Neural crest cell (in vitro differentiated cells): Measurements from ENCODE around the gene C10orf95. TPM values are rescaled to one million over a fixed set of nuclear protein-coding genes. Genes with fewer than 3 reads are reported as not detected.

Source experiments
- DNase-seq: peaks from one replicate; pipeline ENCODE4 v3.0.0; 2021; ENCODE audit warnings: low read depth, mixed read lengths, low spot score
- H3K27ac Mint-ChIP-seq: one replicate; pipeline ENCODE4 v1.8.0; 2021; ENCODE audit warnings: mild to moderate bottlenecking, mixed read lengths; ENCODE audit not compliant: unreplicated experiment
- H3K27me3 Mint-ChIP-seq: 2 replicates; pipeline ENCODE4 v1.8.0; 2021; ENCODE audit warnings: low read depth, mild to moderate bottlenecking, mixed read lengths
- H3K36me3 Mint-ChIP-seq: 2 replicates; pipeline ENCODE4 v1.8.0; 2021; ENCODE audit warnings: low read depth, mild to moderate bottlenecking, mixed read lengths
- H3K4me1 Mint-ChIP-seq: 2 replicates; pipeline ENCODE4 v1.8.0; 2021; ENCODE audit warnings: mixed read lengths
- H3K4me3 Mint-ChIP-seq: one replicate; pipeline ENCODE4 v1.8.0; 2021; ENCODE audit warnings: mild to moderate bottlenecking, mixed read lengths
- H3K9me3 Mint-ChIP-seq: 2 replicates; pipeline ENCODE4 v1.8.0; 2021; ENCODE audit warnings: mixed read lengths
- CTCF ChIP-seq: fragments of 200-600 bp; sonication (generic); conservative IDR thresholded peaks from 2 replicates; pipeline ENCODE4 v1.5.0; 2021; ENCODE audit warnings: antibody characterized with exemption, mild to moderate bottlenecking
- total RNA-seq: library from RNA; stranded (reverse); gene quantifications from 2 replicates; pipeline ENCODE4 v1.2.1, GENCODE V29; 2021

C10orf95 gene
- total RNA-seq, 1 donor from 2014 or later, result 0.21 TPM

DNA sequence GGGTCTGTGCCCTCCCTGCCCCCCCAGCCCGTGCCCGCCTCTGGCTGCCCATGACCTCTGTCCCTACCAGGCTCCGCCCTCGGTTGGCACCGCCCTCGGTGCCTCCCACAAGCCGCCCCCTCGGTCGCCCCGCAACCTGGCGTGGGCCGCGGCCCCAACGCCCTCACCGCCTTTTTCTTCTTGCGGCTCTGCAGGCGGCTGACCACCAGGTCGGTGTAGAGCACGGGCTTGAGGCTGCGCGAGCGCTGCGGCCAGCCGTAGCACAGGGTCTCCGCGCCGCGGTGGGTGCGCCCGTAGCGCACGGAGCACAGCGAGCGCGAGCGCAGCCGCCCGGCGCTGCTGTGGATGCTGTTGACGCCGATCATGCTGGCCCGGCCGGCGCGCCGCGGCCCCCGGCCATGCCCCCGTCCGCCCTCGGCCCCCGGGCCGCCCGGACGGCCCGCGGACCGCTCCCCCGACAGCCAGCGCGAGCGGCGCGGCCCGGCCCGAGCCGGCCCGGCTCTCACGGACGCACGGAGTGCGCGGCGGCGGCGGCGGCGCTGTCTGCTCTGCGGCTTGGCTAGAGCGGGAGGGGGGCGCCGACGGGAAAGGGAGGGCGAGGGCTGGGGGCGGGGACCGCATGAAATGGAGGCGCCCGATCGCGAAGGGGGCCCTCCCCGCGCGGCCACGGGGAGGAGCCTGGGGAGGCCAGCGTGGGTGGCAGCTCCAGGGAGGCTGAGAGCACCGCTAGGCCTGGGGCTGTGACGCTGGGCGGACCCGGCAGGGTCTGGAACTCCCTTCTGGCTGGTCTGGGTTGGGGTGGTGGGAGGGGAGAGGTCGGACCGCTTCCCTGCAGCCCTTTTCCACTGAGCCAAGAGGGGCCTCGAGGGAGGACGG is 42.4 kb downstream of the C10orf95 start:
- peak; percentile 43 for DNase-seq
- Mint-ChIP-seq H3K36me3 (no peaks in the 10 kb centered on the region), H3K4me1 (peaks cover 62% of the 10 kb centered on the region), H3K4me3 (peak overlapping the region; percentile 87), H3K27me3 (peaks cover 18% of the 10 kb centered on the region), H3K9me3 (no peaks in the 10 kb centered on the region), H3K27ac (no peak overlapping the region)
- no peak for TF ChIP-seq CTCF

DNA sequence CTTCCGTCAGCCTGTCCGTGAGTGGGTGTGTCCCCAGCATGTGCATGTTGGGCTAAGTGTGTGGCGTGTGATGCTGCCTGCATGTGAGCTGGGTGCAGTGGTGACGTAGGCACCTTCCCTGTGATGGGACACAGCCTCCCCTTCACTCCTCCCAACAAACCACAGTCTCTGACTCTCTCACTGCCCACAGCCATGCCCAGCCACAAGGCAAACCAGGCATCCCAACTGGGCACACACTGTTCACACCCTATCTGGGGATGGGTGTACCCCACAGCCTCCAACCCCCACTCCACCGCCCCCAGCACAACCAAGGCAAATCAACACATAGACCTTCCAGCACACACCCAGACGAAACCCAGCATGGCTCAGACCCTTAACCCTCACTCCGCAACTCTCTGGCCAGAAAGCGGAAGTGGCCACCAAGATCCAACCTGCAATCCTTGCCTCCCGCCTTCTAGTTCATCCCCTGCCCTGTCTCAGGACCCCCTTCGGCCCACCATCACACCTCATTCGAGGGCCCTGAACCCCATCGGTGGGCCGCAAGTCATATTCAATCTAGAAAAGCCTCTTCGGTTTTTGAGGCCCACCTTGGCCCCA is 43.1 kb downstream of the C10orf95 start:
- Mint-ChIP-seq H3K4me3 (peak overlapping the region; percentile 87), H3K27me3 (peaks cover 18% of the 10 kb centered on the region), H3K36me3 (no peaks in the 10 kb centered on the region), H3K9me3 (no peaks in the 10 kb centered on the region), H3K4me1 (peaks cover 54% of the 10 kb centered on the region), H3K27ac (no peak overlapping the region)
- TF ChIP-seq CTCF, result no peak
- DNase-seq, result no peak

DNA sequence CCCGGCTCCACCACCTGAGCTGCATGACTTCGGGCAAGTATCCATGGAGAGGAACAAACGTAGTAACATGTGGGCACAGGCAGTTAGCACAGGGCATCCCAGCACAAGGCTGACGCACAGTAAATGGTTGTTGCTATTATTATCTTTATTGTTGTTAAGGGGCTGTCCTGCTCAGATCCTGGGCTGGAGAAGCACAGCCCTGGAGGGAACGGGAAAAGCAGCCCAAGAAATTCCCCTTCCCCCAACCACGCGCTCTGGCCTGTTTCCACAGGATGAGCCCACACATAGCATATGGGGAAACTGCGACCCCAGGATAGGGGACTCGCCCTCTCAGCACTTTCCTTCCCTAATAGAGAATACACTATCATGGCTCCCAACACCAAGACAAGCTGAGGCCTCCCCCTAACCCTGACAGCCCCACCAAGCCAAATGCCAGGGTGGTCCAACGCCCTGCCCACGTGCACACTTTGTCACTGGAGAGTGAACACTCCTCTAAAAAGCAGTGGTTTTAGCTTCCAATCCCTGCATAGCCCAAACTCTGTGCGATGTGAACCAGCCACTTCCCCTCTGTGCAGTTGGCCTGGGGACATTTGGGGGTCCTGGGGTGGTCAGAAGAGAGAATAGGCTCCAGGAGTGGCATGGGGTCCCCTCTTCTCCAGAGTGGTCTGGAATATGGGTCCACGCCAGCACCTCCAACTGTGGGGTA is 43.8 kb downstream of the C10orf95 start:
- no peak for DNase-seq
- Mint-ChIP-seq H3K4me1 (peaks cover 48% of the 10 kb centered on the region), H3K36me3 (no peaks in the 10 kb centered on the region), H3K27ac (no peak overlapping the region), H3K27me3 (peaks cover 18% of the 10 kb centered on the region), H3K4me3 (peak overlapping the region; percentile 79), H3K9me3 (no peaks in the 10 kb centered on the region)
- no peak for TF ChIP-seq CTCF

DNA sequence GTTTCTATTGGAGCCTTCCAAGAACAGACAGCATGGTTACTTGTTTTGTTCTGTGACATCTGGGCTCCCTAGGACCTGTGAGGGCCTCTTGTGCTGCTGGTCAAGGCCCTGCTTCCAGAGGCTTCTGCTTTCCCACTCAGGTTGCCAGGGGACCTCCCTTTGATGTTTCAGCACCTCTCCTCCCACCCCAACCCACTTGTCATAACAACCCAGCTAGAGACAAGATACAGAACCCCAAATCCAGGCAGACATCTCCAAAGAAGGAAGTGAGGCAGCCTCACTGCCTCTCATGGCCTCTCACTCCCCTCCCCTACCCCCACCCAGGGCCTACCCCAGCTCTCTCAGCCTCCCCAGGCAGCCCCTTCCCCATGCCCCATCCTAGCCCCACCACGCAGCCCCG is 44.5 kb downstream of the C10orf95 start:
- Mint-ChIP-seq H3K4me3 (peak overlapping the region; percentile 79), H3K9me3 (no peaks in the 10 kb centered on the region), H3K27me3 (peaks cover 18% of the 10 kb centered on the region), H3K27ac (no peak overlapping the region), H3K36me3 (no peaks in the 10 kb centered on the region), H3K4me1 (peaks cover 40% of the 10 kb centered on the region)
- no peak for TF ChIP-seq CTCF
- no peak for DNase-seq

DNA sequence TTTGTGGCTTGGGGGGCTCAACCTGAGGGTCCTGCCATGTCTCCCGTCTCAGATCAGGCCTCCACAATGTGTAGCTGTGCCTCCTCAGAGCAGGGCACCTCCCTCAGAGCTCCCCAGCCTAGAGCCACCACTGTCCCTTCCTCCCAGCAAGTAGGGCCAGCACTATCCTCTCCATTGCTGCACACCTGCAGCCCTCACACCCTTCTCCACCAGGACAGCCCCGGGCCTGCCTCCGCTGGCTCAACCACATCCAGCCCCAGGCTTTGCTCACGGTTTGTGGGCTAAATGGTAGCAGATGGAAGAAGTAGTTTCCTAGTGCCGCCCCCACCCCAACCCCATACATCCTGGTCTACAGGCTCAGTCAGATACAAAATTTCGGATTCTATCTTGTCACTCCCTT is 45.7 kb downstream of the C10orf95 start:
- H3K4me1 Mint-ChIP-seq, result peaks cover 30% of the 10 kb centered on the region

More for the DNA sequence above, 45.7 kb downstream of the C10orf95 start:
- Mint-ChIP-seq H3K27ac (no peak overlapping the region), H3K9me3 (no peaks in the 10 kb centered on the region), H3K27me3 (peaks cover 11% of the 10 kb centered on the region), H3K36me3 (no peaks in the 10 kb centered on the region), H3K4me3 (peak overlapping the region; percentile 67)
- no peak for TF ChIP-seq CTCF
- no peak for DNase-seq
